ENCODE data around the gene VAPA. TPM values are rescaled to one million over a fixed set of nuclear protein-coding genes. Genes with fewer than 3 reads are reported as not detected.
A peak's percentile ranks its signal among the peaks of the same experiment; 100 is the strongest.
"Not testable (repeated sequence)": the region's sequence is repeated elsewhere in the genome, so short reads cannot be mapped to it uniquely, and the experiment has no call there.

Gene VAPA
- total RNA-seq, 1 donor from 2014 or later, result 205 TPM

GRCh38 chr18:9910071-9910470, 3.7 kb upstream of the VAPA start:
- DNase-seq (no peak), ATAC-seq (no peak)
- intact Hi-C loops (cut with micrococcal nuclease), result no loop called here

GRCh38 chr18:9910661-9911060, 3.2 kb upstream of the VAPA start:
- DNase-seq (no peak), ATAC-seq (no peak)
- intact Hi-C loops (cut with micrococcal nuclease), result no loop called here

GRCh38 chr18:9911226-9911625, 2.6 kb upstream of the VAPA start:
- intact Hi-C loops (cut with micrococcal nuclease), result no loop called here
- DNase-seq (no peak), ATAC-seq (no peak)

GRCh38 chr18:9912285-9912684, 1.5 kb upstream of the VAPA start:
- intact Hi-C loops (cut with micrococcal nuclease); ATAC-seq; DNase-seq: not testable (repeated sequence)

- ATAC-seq (peak; percentile 8), DNase-seq (no peak)
- intact Hi-C loops (cut with micrococcal nuclease), result no loop called here
Measured at GRCh38 chr18:9913151-9913525, 678 bp upstream of the VAPA start.

GRCh38 chr18:9914334-9914583, 443 bp downstream of the VAPA start:
- ATAC-seq (peak; percentile 34), DNase-seq (no peak)
- intact Hi-C loops (cut with micrococcal nuclease), result no loop called here

- ATAC-seq, result peak; percentile 2
- intact Hi-C loops (cut with micrococcal nuclease), result no loop called here
Measured at GRCh38 chr18:9914584-9915290, 921 bp downstream of the VAPA start.

GRCh38 chr18:9915291-9916076, 1.7 kb downstream of the VAPA start:
- ATAC-seq (no peak), DNase-seq (no peak)
- intact Hi-C loops (cut with micrococcal nuclease), result no loop called here

More at GRCh38 chr18:9914584-9915290, 921 bp downstream of the VAPA start:
- peak; percentile 77 for DNase-seq

- intact Hi-C loops (cut with micrococcal nuclease), result no loop called here
- DNase-seq (no peak), ATAC-seq (no peak)
Measured at GRCh38 chr18:9916077-9916639, 2.3 kb downstream of the VAPA start.

- intact Hi-C loops (cut with micrococcal nuclease), result no loop called here
- DNase-seq (no peak), ATAC-seq (no peak)
Measured at GRCh38 chr18:9916808-9917207, 3.0 kb downstream of the VAPA start.

GRCh38 chr18:9918016-9918680, 4.3 kb downstream of the VAPA start:
- intact Hi-C loops (cut with micrococcal nuclease), result no loop called here
- DNase-seq (no peak), ATAC-seq (no peak)

GRCh38 chr18:9919564-9920232, 5.9 kb downstream of the VAPA start:
- intact Hi-C loops (cut with micrococcal nuclease), result no loop called here
- DNase-seq, result no peak
- ATAC-seq, result no peak

- intact Hi-C loops (cut with micrococcal nuclease), result no loop called here
- no peak for DNase-seq
- ATAC-seq, result no peak
Measured at GRCh38 chr18:9922592-9923311, 8.9 kb downstream of the VAPA start.

- ATAC-seq (no peak), DNase-seq (no peak)
- intact Hi-C loops (cut with micrococcal nuclease), result no loop called here
Measured at GRCh38 chr18:9924371-9924943, 10.6 kb downstream of the VAPA start.

GRCh38 chr18:9925369-9925768, 11.6 kb downstream of the VAPA start:
- peak; percentile 29 for ATAC-seq
- intact Hi-C loops (cut with micrococcal nuclease), result no loop called here

GRCh38 chr18:9925795-9926194, 12.0 kb downstream of the VAPA start:
- ATAC-seq (no peak), DNase-seq (no peak)
- intact Hi-C loops (cut with micrococcal nuclease), result no loop called here

More at GRCh38 chr18:9925369-9925768, 11.6 kb downstream of the VAPA start:
- DNase-seq, result no peak

- intact Hi-C loops (cut with micrococcal nuclease), result no loop called here
- DNase-seq, result no peak
- ATAC-seq, result no peak
Measured at GRCh38 chr18:9926223-9926894, 12.5 kb downstream of the VAPA start.

- intact Hi-C loops (cut with micrococcal nuclease), result no loop called here
- DNase-seq, result no peak
- ATAC-seq, result no peak
Measured at GRCh38 chr18:9926977-9927376, 13.2 kb downstream of the VAPA start.
